ENCODE measurements around the gene GPR52. TPM values are rescaled to one million over a fixed set of nuclear protein-coding genes. Genes with fewer than 3 reads are reported as not detected.

Gene GPR52
- total RNA-seq, 2 donors from 2014 or later, result 0.57 to 2.6 TPM

DNA sequence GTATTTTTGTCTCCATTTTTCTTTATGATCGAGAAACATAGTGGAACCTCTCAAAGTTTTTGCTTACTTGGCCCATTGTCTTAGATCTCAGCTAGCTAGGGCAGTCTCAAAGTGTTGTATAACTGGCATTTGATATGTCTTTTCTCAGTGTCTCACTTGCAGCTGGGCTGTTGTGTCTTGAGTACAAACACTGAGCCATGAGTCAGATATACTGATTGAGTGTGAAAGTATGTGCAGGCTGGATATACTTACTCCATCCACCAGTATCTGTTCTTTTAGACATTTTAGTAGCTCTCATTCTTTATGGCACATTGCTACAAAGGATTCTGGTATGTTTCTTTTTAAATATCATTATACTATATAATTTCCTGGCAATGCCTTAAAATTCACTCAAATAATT is 14.3 kb upstream of the GPR52 start:
- peaks cover 4 to 5% of the 10 kb centered on the region in 2 donors for H3K9me3 Mint-ChIP-seq
- H3K36me3 Mint-ChIP-seq, result peaks cover 0 to 12% of the 10 kb centered on the region in 2 donors
- no peak for ATAC-seq
- no peak overlapping the region for H3K27ac Mint-ChIP-seq
- DNase-seq (ENCODE audit: low spot score in 2 of 2), result no peak

DNA sequence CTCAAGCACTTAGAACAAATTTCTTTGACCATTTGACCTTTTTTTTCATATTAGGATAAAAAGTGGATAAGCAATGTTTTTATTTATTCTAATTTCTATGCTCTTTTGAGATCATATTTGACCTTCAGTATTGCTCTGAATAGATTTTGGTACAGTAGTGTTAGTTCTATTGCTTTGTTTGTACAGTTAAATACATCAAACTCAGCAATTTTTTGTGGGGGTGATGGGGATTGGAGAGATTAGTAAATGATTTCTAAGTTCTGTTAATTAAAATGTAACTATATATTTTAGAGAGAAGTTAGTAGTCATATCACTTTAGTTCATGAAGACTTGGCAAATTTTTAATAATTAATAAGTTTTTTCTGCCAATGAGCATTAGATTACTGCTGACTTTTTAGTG is 2.4 kb upstream of the GPR52 start:
- ATAC-seq (no peak), DNase-seq (ENCODE audit: low spot score in 2 of 2) (no peak)
- Mint-ChIP-seq H3K36me3 (peaks cover 0 to 8% of the 10 kb centered on the region in 2 donors), H3K27ac (no peak overlapping the region), H3K9me3 (no peaks in the 10 kb centered on the region)

DNA sequence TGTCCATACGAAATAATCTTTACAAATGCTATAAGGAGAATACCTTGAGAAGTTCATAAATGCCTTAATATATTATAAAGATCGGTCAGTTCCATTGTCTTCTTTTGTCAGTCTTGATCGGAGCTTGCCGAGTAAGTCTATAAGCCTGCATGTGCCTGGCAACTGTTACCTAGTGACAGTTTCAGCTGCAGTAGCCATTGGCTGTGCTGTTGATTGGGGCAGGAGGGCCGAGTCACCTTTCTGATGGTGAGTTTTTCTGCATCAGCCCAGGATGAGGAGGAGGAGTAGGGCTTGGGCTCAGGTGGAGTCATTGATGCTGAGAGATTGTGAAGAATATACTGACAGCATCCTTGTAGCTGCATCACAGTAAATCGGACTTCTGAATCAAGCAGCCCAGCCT is 1.9 kb upstream of the GPR52 start:
- ATAC-seq (no peak), DNase-seq (ENCODE audit: low spot score in 2 of 2) (no peak)
- Mint-ChIP-seq H3K36me3 (peaks cover 0 to 8% of the 10 kb centered on the region in 2 donors), H3K27ac (no peak overlapping the region), H3K9me3 (no peaks in the 10 kb centered on the region)

DNA sequence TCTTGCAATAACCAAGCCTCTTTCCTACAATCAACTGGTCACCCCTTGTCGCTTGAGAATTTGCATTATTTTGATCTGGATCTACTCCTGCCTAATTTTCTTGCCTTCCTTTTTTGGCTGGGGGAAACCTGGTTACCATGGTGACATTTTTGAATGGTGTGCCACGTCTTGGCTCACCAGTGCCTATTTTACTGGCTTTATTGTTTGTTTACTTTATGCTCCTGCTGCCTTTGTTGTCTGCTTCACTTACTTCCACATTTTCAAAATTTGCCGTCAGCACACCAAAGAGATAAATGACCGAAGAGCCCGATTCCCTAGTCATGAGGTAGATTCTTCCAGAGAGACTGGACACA is 743 bp downstream of the GPR52 start:
- H3K36me3 Mint-ChIP-seq, result peaks cover 0 to 8% of the 10 kb centered on the region in 2 donors
- DNase-seq (ENCODE audit: low spot score in 2 of 2), result no peak
- no peak for ATAC-seq
- no peaks in the 10 kb centered on the region for H3K9me3 Mint-ChIP-seq
- no peak overlapping the region for H3K27ac Mint-ChIP-seq

DNA sequence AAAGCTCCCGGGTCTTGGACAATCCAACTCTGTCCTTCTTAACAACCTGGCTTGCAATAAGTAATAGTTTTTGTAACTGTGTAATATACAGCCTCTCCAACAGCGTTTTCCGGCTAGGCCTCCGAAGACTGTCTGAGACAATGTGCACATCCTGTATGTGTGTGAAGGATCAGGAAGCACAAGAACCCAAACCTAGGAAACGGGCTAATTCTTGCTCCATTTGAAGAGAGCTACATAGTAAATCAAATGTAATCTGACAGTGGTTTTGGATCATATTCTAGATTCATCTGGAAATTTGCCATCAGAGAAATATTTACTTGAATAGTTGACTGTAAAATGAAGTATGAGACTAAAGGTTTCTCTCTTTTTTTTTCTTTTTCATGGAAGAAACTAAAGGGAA is 1.2 kb downstream of the GPR52 start:
- Mint-ChIP-seq H3K27ac (no peak overlapping the region), H3K36me3 (peaks cover 0 to 8% of the 10 kb centered on the region in 2 donors), H3K9me3 (no peaks in the 10 kb centered on the region)
- DNase-seq (ENCODE audit: low spot score in 2 of 2) (no peak), ATAC-seq (no peak)

DNA sequence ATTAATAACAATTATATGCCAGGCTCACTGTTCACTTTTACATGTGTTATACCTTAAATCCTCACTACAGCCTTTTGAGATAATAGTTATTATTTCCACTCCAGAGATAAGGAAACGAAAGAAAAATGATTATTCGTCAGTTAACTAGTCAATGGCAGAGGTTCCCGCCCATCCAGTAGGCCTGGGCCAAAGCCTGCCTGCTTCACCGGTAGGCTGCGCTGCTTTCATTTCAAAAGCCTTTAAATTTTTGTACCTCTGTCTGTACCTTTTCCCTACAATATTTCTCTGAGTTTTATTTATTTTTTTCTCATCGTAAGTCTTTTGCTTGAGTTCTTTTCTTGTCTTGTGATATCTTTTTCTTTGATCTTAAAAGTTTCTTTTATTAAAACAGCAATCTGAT is 3.6 kb downstream of the GPR52 start:
- no peaks in the 10 kb centered on the region for H3K9me3 Mint-ChIP-seq
- no peak for DNase-seq (ENCODE audit: low spot score in 2 of 2)
- H3K36me3 Mint-ChIP-seq, result peaks cover 0 to 8% of the 10 kb centered on the region in 2 donors
- ATAC-seq, result no peak
- H3K27ac Mint-ChIP-seq, result no peak overlapping the region

DNA sequence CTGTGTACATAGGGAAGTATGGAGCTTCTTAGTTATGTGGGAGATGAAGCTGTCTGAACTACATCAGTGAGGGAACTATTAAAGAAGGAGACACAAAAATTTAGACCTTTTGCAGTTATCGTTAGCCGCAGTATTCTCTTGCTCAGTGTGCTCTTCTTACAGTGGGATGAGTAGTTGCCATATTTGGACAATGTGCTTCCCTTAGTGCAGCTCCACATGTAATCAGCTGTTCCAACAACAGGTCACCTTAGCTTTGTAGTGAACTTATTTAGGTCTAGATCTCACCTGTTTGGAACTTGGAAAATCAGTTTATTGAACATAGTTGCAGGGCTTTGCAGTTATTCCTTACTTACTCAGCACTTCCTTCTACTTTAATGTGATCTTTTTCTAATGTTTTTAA is 18.1 kb downstream of the GPR52 start:
- no peak overlapping the region for H3K27ac Mint-ChIP-seq
- H3K36me3 Mint-ChIP-seq, result no peaks in the 10 kb centered on the region
- no peaks in the 10 kb centered on the region for H3K9me3 Mint-ChIP-seq
- DNase-seq (ENCODE audit: low spot score in 2 of 2) (no peak), ATAC-seq (no peak)

DNA sequence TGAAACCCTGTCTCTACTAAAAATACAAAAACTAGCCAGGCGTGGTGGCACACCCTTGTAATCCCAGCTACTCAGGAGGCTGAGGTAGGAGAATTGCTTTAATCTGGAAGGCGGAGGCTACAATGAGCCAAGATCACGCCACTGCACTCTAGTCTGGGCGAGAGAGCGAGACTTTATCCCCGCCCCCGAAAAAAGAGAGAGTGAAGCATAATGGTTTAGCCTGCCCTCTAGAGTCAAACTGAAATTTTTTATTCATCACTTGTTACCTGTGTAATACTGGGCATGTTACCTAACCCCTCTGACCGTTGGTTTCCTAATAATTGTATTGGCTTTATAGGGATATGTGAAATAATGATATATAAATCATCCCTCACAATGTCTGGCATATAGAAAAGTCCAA is 18.8 kb downstream of the GPR52 start:
- no peaks in the 10 kb centered on the region for H3K36me3 Mint-ChIP-seq
- H3K9me3 Mint-ChIP-seq, result no peaks in the 10 kb centered on the region
- DNase-seq (ENCODE audit: low spot score in 2 of 2) (no peak), ATAC-seq (no peak)
- H3K27ac Mint-ChIP-seq, result peak overlapping the region in 1 of 2 donors; percentile 60

DNA sequence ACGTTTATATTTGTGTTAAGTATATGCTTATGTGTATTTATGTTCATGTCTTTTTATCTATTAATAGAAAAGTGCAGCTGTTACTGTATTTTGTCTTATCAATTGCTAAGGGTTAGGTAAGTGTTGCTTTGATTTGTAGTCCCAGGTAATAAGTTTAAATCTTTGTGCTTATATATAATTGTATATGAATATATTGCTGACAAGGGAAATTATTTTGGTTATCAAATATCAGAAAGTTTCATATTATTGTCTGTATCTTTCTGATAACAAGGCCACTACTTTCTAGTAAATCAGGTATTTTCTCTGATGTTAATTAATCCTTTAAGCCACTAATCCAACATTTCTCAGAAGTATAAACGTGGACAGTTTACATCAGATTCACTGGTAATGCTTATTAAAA is 21.3 kb downstream of the GPR52 start:
- ATAC-seq, result no peak
- Mint-ChIP-seq H3K36me3 (no peaks in the 10 kb centered on the region), H3K27ac (no peak overlapping the region), H3K9me3 (no peaks in the 10 kb centered on the region)
- DNase-seq (ENCODE audit: low spot score in 2 of 2), result no peak

DNA sequence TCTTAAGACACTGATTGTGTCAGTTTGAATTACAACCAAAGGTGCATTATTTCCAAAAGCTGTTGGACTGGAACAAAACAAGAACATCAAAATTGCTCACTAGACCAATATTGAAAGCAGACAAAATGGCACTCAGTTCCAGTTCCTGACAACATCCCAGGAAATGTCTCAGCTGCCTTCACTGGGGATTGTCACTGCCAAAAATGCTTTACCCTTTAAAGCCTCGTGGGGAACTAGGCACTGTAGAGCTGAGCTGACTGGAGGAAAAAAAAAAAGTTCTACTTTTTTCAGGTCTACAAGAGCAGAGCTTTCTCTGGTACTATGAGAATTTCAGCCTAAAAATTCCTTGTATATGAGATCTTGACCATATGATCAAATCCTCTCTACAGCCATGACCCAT is 21.9 kb downstream of the GPR52 start:
- ATAC-seq (no peak), DNase-seq (ENCODE audit: low spot score in 2 of 2) (no peak)
- Mint-ChIP-seq H3K27ac (no peak overlapping the region), H3K36me3 (no peaks in the 10 kb centered on the region), H3K9me3 (no peaks in the 10 kb centered on the region)

DNA sequence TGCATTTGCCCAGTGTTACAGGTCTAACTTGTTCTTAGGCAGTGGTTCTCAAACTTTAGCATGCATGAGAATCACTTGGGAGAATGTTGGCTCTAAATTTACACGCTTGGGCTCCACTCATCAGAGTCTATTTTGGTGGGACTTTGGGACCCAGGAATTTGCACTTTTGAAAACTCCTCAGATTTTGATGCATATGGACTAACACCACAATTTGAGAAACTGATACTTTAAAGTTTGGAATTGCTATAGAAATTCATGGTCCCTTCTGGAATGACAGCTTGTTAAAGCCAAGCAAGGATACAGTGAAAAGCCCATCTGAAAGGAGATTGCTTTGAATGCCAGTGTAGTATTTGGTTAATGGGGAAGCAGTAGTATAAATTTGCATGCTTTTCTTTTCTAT is 31.5 kb downstream of the GPR52 start:
- no peak for DNase-seq (ENCODE audit: low spot score in 2 of 2)
- Mint-ChIP-seq H3K27ac (no peak overlapping the region), H3K36me3 (no peaks in the 10 kb centered on the region), H3K9me3 (no peaks in the 10 kb centered on the region)
- no peak for ATAC-seq

DNA sequence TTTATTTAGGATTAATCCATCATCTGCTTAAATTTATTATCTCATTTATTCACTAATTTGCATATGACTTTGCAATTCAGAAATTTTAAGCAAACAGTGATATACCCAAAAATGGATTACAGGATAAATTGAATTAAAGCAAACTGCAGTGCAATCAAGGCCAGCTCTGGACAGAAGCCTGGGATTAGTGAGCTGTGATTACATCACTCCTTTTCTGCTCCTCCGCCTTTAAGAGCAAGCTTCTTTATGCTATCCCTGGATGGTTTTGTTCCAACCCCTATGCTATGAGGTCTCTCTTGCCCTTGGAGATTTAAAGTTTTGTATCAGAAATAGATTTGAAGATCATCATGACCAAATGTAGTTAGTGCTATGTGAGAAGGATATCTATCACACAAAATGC is 32.6 kb downstream of the GPR52 start:
- H3K36me3 Mint-ChIP-seq, result peaks cover 0 to 2% of the 10 kb centered on the region in 2 donors
- H3K27ac Mint-ChIP-seq, result no peak overlapping the region
- no peak for DNase-seq (ENCODE audit: low spot score in 2 of 2)
- H3K9me3 Mint-ChIP-seq, result no peaks in the 10 kb centered on the region
- no peak for ATAC-seq

DNA sequence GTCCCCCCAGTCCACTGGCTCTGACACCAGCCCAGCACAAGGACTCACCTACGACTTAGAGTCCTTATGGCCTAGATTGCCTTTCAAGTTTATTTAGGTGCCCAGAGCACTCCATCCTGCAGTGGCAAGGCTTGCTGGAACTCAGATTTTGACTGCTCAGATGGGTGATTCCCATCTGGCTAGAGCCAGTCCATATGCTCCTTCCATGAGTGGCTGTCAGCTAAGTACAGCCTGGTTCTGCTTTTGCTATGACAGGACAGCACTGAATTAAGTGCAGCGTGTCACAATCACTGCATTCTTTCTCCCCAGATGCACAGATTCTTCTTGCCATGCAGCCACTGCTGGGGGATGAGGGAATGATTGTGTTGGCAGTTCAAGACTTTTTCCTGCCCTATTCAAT is 43.8 kb downstream of the GPR52 start:
- no peak overlapping the region for H3K27ac Mint-ChIP-seq
- ATAC-seq, result no peak
- H3K9me3 Mint-ChIP-seq, result peaks cover 12 to 13% of the 10 kb centered on the region in 2 donors
- peaks cover 0 to 7% of the 10 kb centered on the region in 2 donors for H3K36me3 Mint-ChIP-seq
- DNase-seq (ENCODE audit: low spot score in 2 of 2), result no peak

DNA sequence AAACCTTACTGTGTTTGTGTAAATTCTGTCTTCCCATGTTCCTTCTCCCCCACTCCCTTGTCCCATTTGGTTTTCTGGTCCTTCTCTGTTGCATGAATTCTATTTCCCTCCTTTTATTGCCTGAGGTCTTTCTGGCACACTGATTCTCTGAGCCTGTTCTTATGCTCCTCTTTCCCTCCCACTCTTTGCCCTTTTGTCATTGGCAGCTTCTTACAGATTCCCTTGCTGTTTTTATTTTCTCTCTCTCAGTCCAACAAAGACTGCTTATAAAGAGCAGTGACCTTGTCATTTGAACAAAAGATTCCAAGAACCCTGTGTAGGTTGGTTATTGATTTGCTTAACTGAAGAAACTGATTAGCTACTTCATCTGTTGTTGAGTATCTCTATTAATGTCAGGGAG is 49.7 kb downstream of the GPR52 start:
- no peak for DNase-seq (ENCODE audit: low spot score in 2 of 2)
- Mint-ChIP-seq H3K27ac (no peak overlapping the region), H3K36me3 (no peaks in the 10 kb centered on the region), H3K9me3 (peaks cover 0 to 5% of the 10 kb centered on the region in 2 donors)
- no peak for ATAC-seq
